DMS114 treated with DMSO at 0.1 percent for 48 hours (cell line): ENCODE measurements around the gene LMBRD1.
"Not testable (repeated sequence)": the region's sequence is repeated elsewhere in the genome, so short reads cannot be mapped to it uniquely, and the experiment has no call there.

Experiments used
- DNase-seq: peaks from one replicate; lab custom pipeline; 2025; ENCODE audit not compliant: unreplicated experiment; lab: John Stamatoyannopoulos, UW

LMBRD1 gene

DNA sequence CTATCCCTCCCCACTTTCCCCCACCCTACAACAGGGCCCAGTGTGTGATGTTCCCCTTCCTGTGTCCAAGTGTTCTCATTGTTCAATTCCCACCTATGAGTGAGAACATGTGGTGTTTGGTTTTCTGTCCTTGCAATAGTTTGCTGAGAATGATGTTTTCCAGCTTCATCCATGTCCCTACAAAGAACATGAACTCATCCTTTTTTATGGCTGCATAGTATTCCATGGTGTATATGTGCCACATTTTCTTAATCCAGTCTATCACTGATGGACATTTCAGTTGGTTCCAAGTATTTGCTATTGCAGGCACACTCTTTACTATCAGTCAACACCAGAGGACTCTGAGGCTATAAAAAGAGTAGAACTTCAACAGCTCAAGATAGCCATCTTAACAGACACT lies 2.0 kb upstream of the LMBRD1 start:
- DNase-seq, result not testable (repeated sequence)

DNA sequence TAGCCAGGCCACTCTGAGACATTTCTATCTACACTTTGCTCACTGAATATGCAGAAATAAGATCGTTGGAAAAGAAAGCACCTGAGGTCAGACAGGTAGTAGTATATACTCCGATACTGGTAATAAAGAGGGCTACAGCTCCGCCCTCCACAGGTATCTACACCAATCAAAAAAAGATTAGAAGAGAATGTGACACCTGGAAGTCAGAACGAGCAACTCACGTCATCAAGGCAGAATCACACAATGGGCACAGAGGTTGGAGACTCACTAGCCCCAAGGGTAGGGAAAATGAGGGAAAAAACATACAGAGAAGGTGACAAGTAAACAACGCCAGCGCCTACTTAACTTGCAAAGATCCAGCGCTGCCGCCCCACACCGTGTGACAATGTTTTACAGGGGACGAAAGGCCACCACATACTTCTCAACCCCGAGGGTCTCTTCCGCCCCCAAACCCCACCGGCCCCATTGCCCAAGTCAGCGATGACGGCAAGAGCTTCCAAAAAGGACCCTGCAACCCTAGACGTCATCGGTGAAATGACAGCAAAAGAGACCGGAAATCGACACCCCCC lies 653 bp downstream of the LMBRD1 start:
- DNase-seq, result peak; percentile 19

DNA sequence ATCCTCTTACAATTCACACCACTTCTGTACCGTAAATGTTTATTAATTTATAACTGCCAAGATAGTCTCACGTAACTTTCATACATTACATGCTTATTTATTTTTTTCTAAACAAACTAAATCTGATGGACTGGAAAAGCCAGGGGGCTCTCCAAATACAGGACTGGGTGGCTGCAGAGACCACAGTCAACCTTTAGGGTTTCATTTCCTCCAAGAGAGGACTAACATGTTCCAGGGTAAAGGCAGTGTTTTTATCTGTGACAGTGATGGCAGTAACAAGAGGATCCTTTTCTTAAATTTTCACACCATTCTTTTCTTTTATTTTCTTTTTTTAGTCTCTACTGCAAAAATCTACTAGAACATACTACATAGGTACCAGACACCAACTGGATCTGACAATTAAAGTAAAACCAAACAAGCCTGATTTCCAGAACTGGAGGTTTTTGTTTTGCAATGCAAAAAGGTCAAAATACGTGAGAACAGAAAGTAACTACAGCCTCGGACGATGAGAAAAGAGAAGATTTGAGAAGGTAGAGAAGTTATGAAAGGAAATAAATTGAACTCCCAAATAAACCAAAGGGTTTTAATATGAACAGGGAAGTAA lies 1.2 kb downstream of the LMBRD1 start:
- no peak for DNase-seq

DNA sequence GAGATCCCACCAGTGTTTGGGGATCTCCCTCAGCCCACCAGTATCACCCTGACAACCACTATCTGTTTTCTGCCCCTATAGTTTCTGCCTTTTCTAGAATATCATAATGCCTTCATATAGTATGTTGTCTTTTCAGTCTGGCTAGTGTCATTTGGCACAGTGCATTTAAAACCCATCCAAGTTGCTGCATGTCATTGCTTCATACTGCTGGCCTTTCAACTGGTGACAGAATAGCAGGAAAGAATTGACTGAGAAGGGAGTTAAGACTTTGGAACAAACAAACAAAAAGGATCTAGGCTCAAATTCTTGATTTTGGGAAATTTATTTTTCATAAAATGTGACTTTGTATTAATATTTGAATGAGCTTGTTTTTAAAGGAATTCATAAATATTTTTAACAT lies 4.5 kb downstream of the LMBRD1 start:
- DNase-seq, result no peak

DNA sequence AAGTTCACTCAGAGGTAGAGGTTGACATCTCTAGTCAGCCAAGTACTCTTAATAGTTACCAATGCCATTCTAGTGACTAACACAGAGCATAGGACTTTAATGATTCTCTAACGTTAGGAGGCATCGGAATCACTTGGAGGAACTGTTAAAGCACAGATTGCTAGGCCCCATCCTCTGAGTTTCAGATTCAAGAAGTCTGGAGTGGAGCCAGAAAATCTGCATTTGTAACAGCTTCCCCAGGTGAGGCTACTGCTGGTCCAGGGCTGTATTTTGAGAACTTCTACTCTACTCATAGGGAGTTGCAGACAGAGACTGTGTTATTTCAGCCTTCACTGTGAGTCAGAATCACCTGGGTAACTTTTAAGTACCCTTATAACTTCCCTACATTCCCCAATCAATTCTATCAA lies 5.7 kb downstream of the LMBRD1 start:
- no peak for DNase-seq

DNA sequence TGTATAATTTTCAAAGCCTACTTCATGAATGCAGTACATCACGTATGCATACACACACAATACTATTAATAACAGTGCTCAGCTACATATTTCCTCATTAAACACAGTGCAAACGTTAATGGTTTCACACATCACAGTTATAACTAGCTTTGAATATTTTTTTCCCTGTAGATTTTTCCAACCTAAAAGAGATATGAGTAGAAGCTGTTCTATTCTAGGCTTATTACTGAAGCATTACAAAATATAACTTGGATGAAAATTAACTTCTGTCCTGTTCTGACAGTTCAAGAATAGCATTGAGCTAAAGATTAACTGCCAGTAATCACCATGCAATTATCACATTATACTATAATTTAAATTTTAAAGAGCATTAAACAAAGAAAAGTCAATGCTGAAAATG lies 6.2 kb downstream of the LMBRD1 start:
- DNase-seq, result no peak

- DNase-seq, result no peak
Observed at GRCh38 chr6:69789578-69789977, 7.2 kb downstream of the LMBRD1 start.

DNA sequence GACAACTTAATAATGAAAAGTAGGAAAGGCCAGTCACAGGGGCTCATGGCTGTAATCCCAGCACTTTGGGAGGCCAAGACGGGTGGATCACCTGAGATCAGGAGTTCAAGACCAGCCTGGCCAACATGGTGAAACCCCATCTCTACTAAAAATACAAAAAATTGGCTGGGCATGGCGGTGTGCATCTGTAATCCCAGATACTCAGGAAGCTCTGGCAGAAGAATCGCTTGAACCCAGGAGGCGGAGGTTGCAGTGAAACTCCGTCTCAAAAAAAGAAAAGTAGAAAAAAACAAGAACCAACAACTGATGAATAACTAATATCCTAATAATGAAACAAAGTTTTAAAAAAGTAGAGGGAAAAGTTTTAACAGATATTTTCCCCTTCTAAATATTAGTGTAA lies 9.4 kb downstream of the LMBRD1 start:
- not testable (repeated sequence) for DNase-seq

GRCh38 chr6:69785697-69786096 lies 11.1 kb downstream of the LMBRD1 start:
- no peak for DNase-seq

GRCh38 chr6:69784595-69785377 lies 12.0 kb downstream of the LMBRD1 start:
- no peak for DNase-seq

DNA sequence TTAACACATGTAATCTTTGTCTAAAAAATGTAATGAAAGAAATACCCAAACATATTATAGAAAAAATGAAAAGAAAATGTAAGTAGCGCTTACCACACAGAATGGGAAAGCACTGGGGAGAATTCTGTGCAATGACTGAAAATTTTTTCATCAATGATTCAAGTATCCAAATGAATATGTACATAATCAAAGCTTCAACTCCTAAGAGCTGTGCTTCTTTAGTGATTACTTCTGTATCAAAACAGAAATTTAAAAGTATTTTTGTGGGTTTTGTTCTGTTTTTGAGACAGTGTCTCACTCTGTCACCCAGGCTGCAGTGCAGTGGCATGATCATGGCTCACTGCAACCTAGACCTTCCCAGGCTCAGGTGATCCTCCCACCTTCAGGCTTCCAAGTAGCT lies 13.7 kb downstream of the LMBRD1 start:
- no peak for DNase-seq

- no peak for DNase-seq
Observed at GRCh38 chr6:69780585-69781178, 16.1 kb downstream of the LMBRD1 start.

GRCh38 chr6:69775941-69776340 lies 20.9 kb downstream of the LMBRD1 start:
- no peak for DNase-seq

DNA sequence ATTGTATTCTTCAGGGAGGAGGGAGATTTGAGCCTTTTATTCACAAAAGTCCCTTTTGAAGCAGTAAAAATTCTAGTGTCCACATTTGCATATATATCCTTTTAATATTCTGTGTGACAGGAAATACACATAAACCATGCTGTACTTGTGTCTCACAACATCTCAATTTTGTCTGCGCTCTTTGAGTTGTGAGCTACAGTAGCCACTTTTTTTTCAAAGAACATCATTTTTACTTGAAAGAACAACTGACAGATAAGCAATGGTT lies 21.3 kb downstream of the LMBRD1 start:
- no peak for DNase-seq

GRCh38 chr6:69774740-69775584 lies 21.8 kb downstream of the LMBRD1 start:
- DNase-seq, result no peak

GRCh38 chr6:69771158-69771906 lies 25.5 kb downstream of the LMBRD1 start:
- DNase-seq, result no peak

DNA sequence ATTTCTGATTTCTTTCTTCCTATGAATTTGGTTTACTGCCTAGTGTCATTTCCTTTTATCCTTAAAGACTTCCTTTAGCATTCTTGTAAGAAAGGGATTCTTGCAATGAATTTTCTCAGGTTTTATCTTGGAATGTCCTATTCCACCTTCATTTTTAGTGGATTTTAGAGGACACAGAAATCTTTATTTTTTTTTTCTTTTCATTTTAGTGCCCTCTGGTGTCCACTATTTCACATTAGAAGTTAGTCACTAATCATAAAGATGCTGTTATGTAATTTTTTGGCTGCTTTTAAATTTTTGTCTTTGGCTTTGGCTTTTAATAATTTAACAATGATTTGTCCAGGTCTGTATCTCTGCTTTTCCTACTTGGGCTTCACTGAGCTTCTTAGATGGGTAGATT lies 28.1 kb downstream of the LMBRD1 start:
- DNase-seq, result no peak

DNA sequence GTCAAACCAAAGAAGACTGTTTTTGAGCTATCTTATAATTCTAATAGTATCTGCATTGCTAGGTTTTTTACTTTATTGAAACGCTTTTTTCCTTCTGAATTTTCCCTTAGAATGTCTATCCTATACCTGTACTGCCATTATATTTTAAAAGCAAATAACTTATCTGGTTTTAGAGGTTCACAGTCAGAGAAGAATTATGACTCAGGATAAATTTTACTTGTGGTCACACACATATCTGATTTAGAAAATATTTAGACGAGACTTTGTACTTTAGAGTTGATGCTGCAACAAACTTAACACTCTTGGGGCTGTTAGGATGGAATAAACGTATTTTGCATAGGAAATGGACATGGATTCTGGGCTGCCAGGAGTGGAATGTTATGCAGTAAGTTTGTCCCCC lies 33.0 kb downstream of the LMBRD1 start:
- DNase-seq, result no peak

GRCh38 chr6:69761853-69762252 lies 35.0 kb downstream of the LMBRD1 start:
- no peak for DNase-seq

DNA sequence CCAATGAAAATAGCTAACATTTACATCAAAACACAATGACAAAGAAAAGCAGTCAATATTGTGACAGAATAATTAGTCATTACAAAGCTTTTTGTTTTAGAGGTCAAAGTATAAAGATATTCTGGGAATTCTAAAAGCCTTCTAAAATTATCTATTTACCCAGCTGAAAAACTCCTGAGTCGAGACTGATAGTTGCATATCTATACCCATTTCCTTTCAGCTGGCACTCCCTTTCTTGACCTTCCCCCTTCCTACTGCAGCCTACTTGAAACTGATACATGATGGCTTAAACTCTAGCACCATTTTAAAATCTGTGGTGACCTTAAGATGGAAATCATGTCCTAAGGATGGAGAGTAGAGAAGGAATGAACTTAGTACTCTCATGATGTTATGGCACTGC lies 38.6 kb downstream of the LMBRD1 start:
- no peak for DNase-seq

DNA sequence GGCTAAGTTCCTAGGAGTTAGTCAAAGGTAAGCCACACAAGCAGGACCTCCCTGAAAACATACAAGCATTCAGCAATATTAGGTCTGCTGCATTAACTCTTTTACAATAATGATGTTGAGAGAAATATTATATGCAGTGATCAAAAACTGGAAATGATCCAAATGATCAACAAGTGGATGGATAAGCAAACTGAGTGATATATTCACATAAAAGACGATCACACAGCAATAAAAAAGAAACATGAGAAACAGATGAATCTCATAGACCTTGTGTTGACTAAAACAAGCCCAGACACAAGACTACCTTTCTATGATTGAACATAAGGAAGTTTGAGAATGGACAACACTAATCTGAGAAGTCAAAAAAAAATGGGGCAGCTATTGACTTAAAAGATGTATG lies 39.9 kb downstream of the LMBRD1 start:
- DNase-seq, result no peak
